CD4-positive, alpha-beta T cell treated with Interleukin-17A for 4 hours (primary cell): ENCODE results near the gene KIF6.

Source experiments
- DNase-seq: peaks from one replicate; pipeline ENCODE4 v3.0.0-alpha.2; 2020; ENCODE audit warnings: mixed read lengths

The KIF6 gene

GRCh38 chr6:39411465-39411864, 313.7 kb downstream of the KIF6 start:
- no peak for DNase-seq

GRCh38 chr6:39411001-39411400, 314.2 kb downstream of the KIF6 start:
- no peak for DNase-seq

- DNase-seq = no peak
Measured at GRCh38 chr6:39409889-39410288, 315.3 kb downstream of the KIF6 start.

GRCh38 chr6:39407446-39407993, 317.7 kb downstream of the KIF6 start:
- DNase-seq = no peak

- no peak for DNase-seq
Measured at GRCh38 chr6:39404312-39404711, 320.9 kb downstream of the KIF6 start.

GRCh38 chr6:39403304-39403703, 321.9 kb downstream of the KIF6 start:
- DNase-seq = no peak

- DNase-seq = no peak
Measured at GRCh38 chr6:39402239-39402751, 322.9 kb downstream of the KIF6 start.

GRCh38 chr6:39401376-39401775, 323.8 kb downstream of the KIF6 start:
- DNase-seq = no peak

GRCh38 chr6:39400026-39400425, 325.2 kb downstream of the KIF6 start:
- DNase-seq = no peak

GRCh38 chr6:39396854-39397253, 328.4 kb downstream of the KIF6 start:
- DNase-seq = no peak

- no peak for DNase-seq
Measured at GRCh38 chr6:39393075-39393474, 332.1 kb downstream of the KIF6 start.

- no peak for DNase-seq
Measured at GRCh38 chr6:39391182-39391581, 334.0 kb downstream of the KIF6 start.

GRCh38 chr6:39389484-39389767, 335.8 kb downstream of the KIF6 start:
- no peak for DNase-seq

GRCh38 chr6:39388606-39389483, 336.4 kb downstream of the KIF6 start:
- DNase-seq = no peak

GRCh38 chr6:39387785-39388184, 337.4 kb downstream of the KIF6 start:
- no peak for DNase-seq

- DNase-seq = no peak
Measured at GRCh38 chr6:39386487-39386886, 338.7 kb downstream of the KIF6 start.

- DNase-seq = no peak
Measured at GRCh38 chr6:39381550-39382140, 343.6 kb downstream of the KIF6 start.

GRCh38 chr6:39380837-39381549, 344.2 kb downstream of the KIF6 start:
- no peak for DNase-seq

GRCh38 chr6:39378960-39379425, 346.2 kb downstream of the KIF6 start:
- DNase-seq = no peak

- DNase-seq = no peak
Measured at GRCh38 chr6:39378175-39378959, 346.8 kb downstream of the KIF6 start.

- no peak for DNase-seq
Measured at GRCh38 chr6:39377539-39377950, 347.7 kb downstream of the KIF6 start.

- no peak for DNase-seq
Measured at GRCh38 chr6:39375405-39375804, 349.8 kb downstream of the KIF6 start.

- DNase-seq = no peak
Measured at GRCh38 chr6:39370390-39370789, 354.8 kb downstream of the KIF6 start.
